Measurements from ENCODE around the gene BPIFB1.

The BPIFB1 gene

DNA sequence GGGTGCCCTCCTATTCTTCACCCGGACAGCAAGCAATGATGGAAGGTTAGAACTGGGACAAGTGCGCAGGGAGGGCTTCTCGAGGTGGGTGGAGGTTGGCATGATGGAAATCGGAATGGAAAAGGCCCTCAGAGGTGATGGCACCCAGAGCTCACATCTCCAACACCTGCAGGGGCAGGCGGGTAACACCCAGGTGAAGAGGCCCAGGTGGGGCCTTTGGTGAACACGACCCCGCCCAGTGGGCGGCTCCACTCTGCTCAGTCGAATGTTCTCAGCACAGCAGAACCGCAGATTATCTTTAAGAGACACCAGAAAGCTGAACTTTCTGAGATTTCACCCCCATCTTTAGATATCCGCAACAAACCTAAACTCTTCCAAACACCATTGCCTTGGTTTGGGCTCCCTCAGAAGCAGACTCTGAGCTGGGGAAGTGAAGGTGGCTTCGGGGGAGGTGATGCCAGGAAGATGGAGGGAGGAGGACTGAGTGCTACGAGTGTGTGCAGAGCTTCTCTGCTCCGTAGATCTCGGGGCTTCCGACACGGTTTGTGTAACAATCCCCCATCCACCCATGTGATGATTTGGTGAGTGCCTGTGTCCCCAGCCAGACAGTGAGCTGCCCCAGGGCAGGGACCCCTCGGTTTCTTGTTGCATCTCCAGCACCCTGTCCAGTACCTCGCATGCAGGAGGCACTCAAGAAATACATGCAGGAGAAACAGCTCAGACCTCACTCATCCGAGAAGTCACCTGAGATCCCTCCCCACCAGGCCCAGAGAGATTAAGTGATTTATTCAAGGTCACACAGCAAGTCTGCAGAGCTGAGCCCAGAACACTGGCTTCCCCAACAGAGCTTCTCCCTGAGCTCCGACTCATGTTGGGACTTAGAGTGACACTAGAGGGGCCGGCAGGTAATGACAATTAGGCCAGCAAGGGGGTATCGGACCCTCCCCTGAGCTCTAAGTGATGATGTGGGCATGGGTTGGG lies 45.4 kb downstream of the BPIFB1 start:
- no peak for DNase-seq

DNA sequence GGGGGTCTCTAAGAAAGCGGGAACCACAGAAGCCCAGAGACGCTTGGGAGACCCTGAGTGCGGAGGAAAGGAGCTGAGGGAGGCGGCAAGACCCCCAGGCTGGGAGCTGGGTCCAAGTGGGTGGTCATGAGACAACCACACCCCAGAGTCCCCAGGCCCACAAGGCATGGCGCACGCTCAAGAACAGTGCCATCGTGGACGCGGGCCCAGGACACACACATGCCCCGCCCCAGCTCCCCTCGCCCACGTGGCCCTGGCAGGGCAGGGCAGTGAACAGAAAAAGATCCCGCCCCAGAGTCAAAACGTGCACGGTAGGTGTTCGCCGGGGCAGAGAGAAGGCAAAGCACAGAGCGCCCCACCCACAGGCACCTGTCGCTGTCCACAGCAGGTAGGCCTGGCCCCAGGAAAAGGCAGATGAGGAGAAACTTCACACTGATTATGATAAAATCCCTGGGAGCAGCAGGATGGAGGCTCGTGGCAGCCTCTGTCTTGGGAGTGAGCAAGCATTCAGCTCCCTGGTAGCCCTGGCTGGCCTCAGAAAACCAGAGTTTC lies 50.0 kb downstream of the BPIFB1 start:
- DNase-seq = no peak

DNA sequence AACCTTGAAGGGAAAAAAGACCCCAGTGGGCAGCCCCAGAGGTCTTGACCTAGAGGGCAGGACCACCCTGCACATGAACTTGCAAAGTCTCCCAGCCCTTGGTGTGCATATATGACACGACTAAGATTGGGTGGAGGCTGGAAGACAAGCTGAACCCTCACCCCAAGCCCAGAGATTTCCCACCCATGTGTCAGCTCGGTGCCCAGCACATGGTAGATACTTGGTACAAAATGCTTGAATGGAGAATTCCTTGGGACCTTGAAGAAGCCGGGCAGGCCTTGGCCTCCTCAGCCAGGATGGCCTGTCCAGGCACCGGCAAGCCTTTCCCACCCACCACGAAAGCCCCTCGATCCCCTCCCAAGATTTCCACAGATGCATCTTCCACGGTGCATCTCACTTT lies 50.6 kb downstream of the BPIFB1 start:
- DNase-seq = no peak

DNA sequence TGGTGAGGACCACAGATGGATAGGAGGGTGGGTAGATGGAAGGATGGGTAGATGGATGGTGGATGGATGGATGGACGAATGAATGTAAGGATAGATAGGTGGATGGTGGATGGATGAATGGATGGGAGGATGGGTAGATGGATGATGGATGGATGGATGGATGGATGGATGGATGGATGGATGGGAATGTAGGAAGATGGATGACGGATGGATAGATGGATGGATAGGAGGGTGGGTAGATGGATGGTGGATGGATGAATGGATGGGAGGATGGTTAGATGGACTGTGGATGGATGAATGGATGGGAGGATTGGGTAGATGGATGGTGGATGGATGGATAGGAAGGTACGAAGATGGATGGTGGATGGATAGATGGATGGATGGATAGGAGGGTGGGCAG lies 51.1 kb downstream of the BPIFB1 start:
- DNase-seq = no peak

DNA sequence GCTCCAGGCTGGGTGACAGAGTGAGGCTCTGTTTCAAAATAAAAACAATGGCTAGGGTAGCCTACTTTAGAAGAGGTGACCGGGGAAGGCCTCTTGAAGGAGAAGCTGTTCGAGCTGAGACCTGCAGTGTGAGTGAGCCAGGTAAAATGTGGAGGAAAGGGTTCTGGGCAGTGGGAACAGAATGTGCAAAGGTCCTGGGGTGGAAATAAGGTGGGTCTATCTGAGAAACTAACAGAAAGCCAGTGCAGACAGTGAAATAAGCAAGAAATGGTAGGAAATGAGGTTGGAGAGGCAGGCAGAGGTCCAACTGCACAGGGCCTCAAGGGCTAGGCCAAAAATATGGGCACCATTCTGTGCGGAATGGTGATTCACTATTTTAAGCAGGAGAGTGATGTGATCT lies 53.4 kb downstream of the BPIFB1 start:
- no peak for DNase-seq

DNA sequence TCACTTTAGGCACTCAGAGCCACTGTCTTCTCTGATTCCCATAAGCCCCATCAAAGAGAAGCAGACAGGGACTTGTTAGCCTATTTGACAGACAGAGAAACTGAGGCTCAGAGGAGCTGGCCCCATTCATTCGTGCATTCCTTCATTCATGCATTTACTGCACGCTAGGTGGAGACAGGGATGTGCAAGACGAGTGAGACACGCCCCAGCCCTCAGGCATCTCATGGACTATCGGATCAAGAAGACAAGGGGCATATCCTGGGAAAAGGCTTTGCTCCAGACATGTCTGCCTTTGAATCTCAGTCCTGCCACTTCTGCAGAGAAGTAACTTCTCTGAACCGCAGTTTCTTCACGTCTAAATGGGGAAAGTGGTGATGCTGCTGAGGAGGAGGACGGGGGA lies 54.1 kb downstream of the BPIFB1 start:
- DNase-seq = no peak

DNA sequence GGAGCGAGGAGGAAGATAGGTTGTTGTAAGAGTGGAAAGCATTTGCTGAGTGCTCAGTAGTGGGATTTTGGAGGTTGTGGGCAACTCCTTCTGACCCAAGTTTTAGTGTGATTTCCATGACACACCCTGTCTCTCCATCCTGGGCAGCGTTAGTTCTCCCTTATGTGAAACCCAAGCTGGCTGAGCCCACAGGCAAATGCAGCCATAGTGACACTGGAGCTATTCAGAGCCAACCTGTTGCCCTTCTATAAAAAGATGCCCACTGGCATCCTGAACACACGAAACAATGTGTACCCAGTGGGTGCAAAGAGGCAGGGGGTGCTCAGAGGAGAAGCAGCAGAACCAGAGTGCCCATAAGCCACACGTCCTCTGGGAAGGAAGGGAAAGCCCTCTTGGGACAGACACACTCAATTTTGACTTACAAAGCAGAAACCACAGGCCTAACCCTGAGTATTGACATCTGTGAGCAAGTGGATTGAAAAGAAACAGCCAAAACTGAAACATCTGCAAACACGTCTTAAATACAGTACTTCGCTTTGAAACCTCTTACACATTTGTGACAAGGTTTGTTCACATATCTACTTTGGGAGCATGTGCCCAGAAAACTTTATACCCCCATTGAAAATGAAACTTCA lies 54.6 kb downstream of the BPIFB1 start:
- DNase-seq = no peak

DNA sequence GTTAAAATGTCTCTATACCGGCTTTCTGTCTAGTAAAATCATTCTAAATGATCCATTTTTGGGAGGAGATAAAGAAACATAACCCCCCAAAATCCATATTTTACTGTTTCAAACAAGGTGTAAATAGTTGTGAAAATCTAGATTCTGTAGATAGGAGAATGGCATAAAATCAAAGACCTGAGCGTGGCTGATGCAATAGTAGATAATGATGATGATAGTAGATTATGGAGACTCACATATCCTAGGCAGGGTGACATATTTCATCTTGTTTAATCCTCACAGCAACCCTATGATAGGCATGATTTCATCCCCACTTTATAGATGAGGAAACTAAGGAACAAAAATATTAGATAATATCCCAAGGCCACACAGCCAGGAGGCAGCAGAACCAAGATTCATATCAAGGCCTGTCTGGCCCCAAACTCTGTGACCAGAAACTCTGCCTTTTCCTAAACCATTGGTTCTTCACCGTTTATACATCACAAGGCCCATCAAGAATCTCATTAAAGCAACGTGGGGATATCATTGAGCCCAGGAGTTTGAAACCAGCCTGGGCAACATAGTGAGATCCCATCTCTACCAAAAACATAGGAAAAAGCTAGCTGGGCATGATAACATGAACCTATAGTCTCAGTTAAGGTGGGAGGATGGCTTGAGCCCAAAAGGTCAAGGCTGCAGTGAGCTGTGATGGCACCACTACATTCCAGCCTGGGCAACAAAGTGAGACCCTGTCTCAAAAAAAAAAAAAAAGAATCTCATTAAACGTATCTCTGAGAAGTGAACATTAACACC lies 55.6 kb downstream of the BPIFB1 start:
- no peak for DNase-seq

DNA sequence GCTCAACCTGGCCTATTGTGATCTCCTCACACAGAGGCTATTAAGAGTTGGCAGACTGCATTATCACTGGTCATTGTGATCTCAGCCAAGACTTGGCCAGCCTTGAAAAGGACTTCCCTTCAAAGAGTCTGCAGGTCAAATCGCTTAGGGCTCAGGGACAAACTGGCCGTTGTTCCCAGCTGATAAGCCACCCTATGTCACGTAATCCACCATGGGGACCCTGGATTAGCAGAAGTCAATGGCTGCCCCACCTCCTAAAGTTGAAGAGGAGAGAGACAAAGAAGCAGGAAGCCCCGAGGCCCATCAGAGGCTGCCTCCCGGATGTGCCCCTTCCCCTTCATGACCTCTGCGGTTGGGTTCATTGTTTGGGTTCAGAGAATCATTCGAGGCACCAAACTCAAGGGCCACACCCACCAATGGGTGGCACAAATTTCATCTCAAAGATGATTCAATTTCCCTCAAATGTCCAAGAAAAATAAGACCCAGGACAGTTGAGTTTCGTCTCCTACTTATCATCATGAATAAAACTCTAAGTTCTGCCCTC lies 56.6 kb downstream of the BPIFB1 start:
- no peak for DNase-seq

DNA sequence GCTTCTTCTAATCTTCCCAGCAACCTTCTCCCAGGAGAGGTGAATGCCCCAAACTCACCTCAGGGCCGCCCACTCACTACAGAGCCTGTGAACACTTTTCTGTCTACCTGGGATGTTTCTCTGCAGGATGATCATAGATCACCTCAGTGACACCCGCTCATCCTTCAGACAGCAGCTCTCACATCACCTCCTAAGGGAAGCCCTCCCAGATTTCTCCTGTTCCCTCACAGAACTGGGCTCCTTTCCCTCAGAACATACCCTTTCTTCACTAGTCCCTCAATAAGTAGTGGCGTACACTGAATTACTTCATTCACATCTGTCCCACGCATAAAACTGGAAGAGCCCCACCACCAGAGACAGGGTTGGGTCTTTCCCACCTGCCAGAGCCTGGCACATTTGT lies 60.5 kb downstream of the BPIFB1 start:
- DNase-seq = no peak

DNA sequence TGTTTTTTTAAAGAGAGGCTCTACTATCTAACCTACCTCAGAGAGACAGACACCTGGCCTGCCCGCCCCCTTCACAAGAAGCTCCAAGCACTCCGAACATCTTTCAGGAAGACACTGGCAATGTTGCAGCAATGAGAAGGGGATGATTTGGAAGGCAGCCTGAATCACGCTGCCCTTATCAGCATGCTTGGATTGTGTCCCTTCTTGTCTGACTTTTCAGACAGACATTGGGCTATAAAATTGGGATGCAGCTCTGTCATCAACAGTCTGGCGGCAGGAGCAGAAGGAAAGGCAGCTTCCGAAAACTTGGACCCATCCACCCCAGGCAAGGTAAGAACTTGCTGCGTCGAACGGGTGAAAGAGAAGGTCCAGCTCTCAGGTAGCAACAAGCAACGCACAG lies 62.3 kb downstream of the BPIFB1 start:
- no peak for DNase-seq

DNA sequence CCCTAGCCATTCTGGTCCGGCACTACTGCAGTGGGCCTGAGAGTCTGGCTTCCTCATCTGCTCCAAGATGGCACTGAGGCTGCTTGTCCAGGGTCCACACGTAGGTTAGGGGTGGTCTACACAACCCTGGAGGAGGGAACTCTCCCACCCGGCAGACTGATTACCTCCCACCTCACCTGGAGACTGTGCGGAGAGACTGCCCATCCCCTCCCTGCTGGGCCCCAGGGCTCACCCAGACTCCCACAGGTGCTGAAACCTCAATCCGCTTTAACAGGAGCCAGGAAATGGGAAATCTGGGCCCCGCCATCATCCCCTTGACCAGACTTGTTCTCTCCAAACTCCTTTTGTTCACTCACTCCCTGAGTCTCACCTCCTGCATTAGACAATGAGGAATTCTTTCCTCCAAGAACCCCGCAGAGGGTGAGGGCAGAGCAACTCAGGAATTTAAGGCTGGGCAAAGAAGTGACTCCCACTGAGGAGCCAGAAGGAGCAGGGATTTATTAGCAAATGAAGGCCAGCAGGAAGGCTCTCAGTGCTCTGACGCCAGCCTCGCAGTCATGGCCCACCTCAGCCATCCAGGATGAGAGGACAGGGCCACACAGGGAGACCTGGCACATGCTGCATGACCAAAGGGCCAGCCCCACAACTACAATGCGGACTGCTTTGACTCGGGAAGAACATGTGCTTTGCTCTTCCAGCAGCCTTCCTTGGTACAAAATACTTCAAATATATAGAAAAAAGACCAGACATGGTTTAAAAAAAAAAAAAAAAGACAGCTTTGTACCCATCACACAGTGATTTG lies 65.3 kb downstream of the BPIFB1 start:
- no peak for DNase-seq

DNA sequence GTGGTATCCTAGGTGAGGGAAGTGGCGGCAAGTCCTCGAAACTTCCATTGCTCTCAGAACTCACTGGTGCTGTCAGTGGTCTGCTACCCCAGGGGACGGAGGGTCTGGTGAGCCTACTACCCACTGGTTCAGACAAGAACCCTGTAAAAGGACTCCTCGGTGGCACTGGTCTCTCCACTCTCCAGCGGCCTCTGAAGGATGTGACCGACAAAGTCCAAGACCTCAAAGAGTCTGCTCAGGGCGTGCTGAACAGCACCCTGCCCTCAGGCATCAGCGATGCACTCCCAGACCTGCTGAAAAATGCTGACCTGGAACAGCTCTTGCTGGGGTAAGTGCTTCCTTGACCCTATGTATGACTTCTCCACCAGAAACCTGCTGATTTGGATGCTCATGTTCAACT lies 66.5 kb downstream of the BPIFB1 start:
- no peak for DNase-seq

DNA sequence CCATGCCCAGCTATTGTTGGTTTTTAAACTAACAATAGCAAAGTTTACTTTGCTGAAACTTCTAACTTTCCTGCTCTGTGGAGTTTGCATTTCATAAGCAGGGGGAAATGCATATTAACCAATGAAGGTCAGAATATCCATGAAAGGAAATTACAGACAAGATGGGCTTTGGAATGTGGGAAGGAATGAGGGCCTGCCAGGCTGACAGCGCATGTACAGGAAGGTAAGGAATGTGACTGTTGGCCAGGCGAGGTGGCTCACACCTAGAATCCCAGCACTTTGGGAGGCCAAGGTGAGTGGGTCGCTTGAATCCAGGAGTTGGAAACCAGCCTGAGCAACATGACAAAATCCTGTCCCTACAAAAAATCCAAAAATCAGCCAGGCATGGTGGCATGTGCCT lies 68.7 kb downstream of the BPIFB1 start:
- no peak for DNase-seq

DNA sequence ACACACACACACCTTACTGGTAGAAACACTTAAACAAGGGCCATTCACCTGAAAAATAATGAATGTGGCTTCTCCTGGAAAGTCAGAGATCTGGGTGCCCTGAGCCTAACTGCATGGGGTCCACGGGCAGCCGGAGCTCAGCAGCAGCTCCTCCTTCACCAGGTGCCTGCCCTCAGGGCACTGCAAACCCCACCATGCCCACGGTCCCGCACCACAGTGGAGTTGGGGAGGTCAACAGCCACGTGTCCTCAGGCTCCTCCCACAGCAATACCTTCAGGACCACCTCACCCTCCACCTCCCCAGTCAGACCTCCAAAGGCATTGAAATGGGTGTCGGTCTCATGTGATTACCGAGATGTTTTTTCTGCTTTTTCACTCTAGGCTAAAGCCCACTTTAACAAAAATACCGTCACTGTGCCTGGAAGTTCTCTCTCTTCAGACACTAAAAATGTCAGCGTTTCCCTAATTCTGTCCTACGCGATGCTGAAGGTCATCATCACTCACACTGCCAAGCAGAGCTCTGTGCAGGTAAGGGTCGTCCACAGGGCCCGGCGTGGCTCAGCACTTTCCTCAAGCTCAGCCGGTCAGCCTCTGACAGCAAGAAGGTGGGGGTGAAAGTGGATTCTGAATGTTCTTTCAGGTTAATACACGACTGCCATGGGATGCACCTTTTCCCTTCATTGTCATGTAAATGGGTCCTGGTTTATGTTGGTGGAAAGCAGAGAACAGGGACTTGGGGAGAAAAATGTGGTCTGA lies 69.4 kb downstream of the BPIFB1 start:
- no peak for DNase-seq

DNA sequence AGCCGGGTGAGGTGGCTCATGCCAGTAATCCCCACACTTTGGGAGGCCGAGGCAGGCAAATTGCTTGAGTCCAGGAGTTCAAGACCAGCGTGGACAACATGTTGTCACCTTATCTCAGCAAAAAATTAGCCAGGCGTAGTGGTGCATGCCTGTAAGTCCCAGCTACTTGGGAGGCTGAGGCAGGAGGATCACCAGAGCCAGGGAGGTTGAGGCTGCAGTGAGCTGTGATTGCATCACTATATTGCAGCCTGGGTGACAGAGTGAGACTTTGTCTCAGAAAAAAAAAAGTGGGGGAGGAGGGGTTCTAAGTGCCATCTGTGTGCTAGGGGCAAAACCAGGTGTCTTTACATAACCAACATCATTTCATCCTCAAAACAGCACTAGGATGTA lies 70.0 kb downstream of the BPIFB1 start:
- DNase-seq = no peak

Data from activated CD4-positive, alpha-beta T cell treated with anti-CD3 and anti-CD28 coated beads, Interleukin-2, amount 50 U/mL, for 1 hour (primary cell).